Stimulated activated CD4-positive, alpha-beta T cell treated with anti-CD3 and anti-CD28 coated beads, Interleukin-1b, Interleukin-23, amount 100 ng/mL, for 24 hours (primary cell): ENCODE data around the gene RIPK4.
"Not testable (repeated sequence)": the region's sequence is repeated elsewhere in the genome, so short reads cannot be mapped to it uniquely, and the experiment has no call there.

Experiments used
- DNase-seq, 4 experiments: peaks; one replicate each; pipeline ENCODE4 v3.0.0-alpha.2; 2020; ENCODE audit warnings: low read depth in 4 of 4, low spot score in 1 of 4

The RIPK4 gene

DNA sequence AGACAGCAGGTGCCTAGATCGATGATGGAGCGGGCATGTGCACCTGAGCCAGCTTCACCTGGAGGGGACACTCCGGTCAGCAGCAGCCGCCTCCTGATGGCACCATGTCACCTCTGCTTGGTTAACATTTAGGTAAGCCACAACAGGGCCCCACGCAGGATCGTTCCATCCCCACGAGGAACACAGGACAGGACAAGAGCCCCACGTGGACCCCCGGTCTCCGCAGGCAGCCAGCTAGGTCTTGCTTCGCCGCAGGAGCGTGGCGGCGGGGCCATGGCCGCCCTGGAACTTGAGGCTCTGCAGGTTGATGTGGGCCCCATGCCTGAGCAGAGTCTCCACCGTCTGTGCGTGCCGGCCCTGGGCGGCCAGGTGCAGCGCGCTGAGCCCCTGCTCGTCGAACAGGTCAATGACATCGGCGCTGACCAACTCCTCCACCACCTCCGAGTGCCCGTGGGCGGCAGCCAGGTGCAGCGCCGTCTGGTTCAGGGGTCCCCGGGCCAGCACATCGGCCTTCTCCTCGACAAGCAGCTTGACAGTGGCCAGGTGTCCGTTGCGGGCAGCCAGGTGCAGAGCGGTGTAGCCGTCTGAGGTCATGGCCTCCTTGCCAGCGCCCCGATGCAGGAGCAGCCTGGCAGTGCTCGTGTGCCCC, 26.1 kb downstream of the RIPK4 start:
- no peak for DNase-seq

DNA sequence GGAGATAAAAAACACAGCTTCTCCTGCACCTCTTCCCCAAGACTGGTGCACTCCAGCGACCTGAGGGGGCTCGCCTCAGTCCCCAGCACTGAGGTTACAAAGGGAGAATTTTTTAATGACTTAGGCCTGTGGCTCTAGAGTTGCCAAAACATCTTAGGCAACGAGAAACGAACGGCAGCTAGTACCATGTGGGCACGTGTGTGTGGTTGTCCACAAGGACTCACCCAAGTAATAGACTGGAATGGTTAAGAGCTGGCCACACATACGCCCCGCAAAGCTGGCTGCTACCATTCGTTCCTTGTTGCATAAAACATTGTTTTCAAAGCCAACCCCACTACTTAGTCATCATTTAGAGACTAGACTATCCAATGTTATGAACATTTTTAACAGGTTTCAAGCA, 26.9 kb downstream of the RIPK4 start:
- no peak for DNase-seq

DNA sequence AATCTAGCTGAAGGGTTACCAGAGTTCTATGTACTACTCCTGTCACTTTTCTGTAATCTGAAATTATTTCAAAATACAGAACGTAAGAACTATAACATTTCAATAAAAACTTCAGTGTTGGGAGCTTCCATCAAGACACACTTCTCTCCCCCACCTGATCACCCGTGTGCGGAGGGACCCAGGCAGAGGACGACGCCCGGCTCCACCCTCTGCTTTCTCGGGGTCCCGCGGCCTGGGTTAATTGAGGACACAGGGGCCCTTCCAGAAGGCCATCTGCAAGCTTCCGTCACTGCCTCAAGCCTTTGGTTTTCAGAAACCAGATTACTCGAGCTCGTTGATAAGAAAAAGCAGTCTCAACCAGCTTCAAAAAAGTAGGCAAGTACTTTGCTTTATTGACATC, 27.8 kb downstream of the RIPK4 start:
- DNase-seq, result no peak

DNA sequence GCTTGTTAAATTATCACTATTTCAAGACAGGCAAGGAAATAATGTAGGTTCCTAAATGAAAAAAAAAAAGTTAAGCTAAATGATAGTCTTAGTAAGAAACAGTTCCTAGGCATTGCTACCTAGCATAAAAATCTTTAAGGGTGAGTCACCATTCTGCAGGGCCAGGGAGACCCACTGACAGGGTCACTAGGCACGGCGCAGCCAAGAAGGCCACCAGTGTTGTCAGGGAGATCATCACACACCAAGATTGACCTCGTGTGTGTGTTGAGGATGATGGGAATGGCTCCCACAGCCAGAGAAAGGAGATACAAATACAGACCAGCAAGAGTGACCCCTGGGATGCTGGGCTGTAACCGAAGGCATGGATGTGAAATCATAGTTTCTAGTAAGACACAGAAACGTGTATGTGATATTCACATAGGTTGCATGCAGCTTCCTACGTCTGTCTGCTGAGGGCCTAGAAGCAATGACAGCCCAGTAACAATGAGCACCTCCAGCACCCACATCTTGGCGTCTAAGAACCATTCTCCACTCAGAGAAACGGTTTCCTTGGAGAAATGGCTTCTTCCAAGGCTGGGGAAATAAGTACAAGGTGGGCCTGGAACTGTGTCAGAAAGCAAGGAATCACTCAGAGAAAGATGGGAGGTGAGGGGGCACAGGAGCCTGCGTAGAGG, 29.1 kb downstream of the RIPK4 start:
- no peak for DNase-seq

DNA sequence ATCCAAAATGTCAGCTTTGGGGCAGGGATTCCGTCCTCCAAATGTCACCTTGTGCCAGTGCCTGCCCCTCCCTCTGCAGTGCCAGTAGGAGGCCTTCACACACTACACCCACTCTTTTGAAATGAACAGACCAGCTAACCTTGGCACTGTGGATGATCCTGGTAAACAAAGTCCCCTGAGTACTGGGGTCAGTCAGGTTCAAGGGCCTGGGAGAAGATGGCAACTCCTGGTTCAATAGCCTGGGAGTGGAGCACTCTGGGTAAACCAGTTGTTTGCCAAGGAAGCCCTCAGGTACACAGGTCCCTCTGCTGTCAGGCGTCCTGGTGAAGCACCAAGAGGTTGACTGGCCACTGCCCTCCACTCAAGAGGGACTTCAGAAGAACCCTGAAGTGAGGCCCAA, 30.4 kb downstream of the RIPK4 start:
- no peak for DNase-seq

DNA sequence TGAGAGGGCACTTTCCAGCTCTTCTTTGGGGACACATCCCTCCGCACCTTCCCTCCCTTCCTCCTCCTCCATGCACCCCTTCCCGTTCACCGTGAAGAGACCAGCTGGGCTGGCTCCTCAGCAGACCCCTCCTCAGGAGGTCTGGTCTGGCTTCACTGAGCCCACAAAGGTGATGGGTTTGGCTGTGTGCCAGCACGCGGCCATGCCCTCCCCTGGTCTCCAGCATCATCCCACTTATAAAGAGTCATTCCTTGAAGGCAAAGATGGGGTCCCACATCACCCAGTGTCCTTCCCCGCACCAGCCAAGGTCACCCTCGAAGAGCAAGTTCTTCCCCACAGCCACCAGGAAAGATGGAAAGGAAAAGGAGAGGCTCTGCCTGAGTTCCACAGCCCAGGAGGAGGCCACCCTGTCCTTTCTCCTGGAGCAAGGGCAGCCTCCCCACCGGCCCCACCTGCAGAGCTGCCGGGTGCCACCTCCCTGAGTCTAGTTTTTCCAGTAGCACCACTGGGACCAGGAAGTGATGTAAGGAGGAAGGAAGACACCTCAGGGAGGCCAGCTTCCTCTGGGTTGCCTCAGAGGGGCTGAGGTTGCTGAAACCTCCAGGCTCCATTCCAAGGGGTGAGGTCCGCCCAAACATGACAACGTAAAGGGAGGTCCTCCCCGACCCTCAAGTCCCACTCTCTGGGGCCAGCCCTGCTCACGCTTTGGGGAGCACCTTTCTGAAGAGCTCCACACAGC, 32.7 kb downstream of the RIPK4 start:
- DNase-seq, result no peak

DNA sequence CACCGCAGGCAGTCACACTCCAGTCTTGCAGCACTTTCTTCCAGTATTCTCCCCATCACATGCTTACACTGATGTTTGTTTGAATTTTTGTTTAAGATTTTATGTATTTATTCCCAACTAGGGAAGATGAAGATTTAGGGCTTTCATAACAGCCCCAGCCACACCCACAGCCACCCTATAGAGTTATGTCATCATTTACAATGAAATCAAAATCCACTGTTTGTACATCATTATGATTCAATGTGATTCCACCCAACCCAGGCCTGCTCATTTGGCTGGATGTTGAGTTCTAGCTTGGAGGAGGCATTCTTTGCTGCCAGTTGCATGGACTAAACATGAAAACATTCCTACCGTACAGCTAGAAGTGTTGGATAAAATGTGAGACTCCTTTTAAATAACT, 35.8 kb downstream of the RIPK4 start:
- no peak for DNase-seq

DNA sequence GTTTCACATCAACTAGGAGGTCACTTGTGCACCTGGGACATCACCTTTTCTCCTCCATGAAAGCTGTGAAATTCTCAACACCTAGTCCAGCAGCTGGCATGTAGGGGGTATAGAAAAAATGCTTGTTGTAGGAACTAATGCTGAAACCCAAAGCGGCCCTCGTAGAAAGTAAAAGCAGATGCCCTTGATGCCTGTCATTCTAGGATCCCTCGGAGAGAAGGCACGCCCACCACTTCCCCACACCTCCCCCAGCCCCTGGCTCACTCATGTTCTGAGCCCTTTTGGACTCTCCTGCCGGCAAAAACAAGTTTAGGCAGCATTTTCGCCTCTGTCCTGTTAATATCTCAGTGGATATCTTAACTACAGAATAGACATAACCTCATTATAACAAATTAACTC, 36.5 kb downstream of the RIPK4 start:
- DNase-seq, result no peak

DNA sequence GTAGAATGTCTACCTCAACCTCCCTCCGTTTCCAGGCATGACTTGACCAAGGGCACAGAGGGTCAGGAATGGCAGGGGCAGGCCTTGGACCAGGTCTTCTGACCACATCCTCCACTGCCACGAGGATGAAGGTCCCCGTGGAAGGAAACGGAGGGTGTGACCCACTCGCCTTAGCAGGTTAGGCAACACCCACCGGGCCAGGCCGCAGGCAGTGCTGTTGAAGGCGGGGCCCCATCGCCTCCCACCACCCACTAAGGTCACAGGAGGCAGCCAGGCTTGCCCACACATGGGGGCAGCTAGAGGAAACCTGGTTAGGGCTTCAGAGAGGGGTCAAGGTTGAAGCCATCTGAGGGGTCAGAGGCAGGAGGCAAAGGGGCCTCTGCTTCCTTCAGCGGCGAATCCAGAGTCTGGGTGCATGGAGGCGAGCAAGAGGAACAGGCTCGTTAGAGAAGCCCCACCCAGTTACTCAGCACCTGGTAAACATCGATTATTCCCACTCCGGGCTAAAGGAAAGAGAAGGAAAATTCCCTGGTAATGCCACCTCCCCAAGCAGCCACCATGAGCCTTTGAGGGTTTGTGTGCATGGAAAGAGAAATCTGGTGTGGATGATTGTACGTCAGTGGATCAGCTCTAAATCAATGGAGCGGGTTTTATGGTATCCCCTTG, 37.0 kb downstream of the RIPK4 start:
- DNase-seq, result no peak

DNA sequence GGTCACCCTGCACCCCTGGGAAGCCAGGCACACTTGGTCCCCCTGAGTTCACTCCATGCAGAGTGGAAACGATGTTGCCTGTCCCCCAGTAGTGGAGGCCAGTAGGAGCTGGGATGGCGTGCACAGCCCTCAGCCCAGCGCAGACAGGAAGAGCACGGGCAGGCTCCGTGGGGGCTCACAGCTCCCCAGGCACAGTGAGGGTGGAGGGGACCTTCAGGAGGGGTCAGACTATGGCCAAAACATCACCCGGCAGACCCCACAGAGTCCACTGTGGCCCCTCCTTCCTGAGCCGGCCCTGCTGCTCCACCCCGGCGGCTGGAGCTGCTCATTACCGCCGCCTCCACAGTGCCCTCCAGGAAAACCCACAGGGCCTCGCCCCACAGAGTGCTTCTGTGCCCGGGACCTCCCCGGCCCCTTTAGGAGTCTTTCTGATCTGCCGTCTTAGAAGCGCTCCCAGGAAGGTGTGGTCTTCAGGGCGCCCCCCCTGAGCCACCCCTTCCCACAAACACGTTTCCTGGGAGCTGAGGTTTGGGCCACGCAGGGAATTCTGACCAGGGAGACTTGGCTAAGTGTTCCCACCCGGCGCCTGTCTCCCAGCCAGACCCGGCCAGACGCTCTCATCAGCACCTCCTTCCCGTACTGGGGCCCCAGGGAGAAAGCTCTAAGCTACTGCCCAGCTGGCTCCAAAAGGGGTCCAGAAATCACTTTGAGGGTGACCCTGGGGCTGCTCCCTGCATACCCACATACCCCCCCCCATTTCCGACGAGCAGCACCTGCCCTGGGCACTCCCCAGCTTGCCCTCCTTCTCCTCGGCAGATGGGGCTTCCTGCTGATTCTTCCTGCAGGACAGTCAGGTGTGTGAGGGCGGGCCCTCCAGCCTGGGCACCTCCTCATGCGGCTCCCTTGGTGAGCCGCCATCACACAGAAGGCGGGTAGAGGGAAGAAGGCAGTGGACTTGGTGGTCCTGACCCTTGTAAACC, 38.8 kb downstream of the RIPK4 start:
- no peak for DNase-seq

DNA sequence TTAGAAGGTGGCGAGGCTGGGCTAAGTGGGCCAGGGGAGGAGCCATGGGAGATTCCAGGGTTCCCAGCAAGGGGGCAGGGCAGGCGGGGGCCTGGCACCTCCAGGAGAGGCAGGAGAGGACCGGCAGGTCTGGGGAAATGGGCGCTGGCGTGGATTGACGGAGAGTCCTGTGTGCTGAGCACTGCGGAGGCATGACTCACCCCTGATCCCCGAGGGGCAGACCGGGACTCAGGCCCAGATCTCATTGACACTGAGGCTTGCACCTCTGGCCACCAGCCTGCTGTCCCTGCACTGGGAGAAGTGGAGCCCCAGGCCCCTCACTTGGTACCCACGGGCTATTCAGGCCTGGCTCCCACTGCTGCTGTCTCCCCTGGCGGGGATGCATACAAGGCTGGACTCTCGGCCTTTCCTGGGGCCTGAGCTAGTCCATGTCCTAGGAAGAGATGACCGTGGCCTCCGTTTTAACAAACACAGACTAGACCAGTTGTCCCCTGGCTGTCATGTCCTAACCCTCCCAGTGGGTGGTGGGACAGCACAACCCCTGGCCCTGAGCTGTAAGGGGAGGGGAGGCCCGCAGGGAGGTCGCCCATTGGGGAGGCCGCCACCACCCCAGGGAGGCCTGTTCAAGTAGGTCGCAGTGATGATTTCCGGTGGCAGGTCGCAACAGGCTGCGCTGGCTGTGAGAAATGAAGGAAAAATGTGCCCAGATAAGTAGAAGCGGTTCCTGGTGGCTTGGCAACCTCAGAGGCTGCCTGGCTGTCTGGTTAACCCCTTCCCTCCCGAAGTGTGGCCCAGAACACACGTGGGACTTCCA, 39.7 kb downstream of the RIPK4 start:
- DNase-seq, result no peak

DNA sequence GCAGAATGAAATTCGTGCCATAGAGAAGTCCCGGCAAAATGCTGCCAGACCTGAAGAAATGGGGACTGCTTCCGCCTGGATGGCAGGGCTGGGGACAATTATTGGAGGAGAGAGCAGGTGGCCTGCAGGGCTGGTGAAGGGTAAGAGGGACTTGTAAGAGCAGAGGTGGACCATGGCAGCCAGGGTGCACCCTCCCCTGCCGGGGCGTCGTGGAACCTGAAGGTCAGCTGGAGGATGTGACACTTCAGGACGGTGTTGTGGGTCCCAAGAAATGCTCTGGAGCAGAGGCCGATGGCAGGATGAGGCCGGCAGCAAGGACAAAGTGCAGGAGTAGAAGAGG, 40.3 kb downstream of the RIPK4 start:
- DNase-seq, result no peak

DNA sequence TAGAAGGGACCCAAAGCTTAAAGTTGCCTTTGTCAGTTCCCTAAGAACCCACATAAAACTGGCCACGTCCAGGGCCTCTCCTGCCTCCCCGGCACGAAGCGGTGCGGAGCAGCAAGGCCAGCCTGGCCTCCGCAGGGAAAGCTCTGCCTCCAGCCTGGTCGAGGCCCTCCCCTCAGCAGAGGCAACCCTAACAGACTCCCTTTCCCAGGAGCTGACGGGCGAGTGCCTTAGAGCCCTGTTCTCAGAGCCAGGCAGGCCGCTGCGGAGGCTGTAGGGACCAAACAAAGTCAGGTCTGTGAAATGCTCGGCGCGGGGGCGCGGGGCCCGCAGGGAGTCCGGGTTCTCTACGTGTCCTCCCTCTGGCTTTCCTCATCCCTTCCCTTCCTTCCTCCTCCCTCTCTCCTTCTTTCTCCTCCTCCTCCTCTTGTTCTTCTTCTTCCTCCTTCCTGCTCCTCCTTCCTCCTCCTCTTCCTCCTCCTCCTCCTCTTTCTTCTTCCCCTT, 40.7 kb downstream of the RIPK4 start:
- no peak for DNase-seq

DNA sequence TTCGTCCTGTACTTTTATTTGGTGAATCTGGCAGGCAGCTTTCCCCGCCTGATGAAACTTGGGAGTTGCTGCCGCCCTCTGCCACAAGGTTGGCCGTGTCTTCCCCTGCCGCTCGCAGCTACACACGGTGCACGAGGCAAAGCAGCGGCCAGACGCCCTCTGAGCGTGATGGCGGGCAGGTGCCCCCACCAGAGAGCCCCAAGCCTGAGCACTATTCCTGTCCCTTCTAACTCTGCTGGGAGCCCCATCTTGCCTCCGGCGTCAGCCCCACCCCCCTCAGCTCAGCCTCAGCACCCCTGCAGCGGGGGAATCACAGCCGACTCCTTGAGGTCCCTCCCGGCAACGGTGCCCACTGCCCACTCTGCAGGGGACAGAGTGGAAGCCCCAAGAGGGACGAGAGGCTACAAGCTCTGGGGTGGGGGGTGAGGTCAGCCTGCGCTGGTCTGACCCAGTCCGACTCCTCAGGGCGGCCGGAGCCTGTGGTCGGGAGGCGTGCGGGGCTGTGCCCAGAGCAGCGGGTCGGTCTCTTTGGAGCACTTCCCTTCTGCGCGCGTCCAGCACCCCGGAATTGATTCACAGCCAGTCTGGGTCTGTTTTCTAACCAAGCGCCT, 41.3 kb downstream of the RIPK4 start:
- no peak for DNase-seq

DNA sequence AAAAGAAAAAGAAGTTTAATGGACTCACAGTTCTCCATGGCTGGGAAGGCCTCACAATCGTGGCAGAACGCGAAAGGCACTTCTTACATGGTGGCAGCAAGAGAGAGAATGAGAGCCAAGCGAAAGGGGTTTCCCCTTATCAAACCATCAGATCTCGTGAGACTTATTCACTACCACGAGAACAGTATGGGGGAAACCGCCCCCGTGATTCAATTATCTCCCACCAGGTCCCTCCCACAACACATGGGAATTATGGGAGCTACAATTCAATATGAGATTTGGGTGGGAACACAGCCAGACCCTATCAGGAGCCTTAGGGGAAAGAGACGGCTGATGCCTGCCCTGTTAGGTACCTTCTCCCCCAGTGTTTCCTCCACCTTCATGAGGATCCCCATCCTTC, 43.0 kb downstream of the RIPK4 start:
- DNase-seq, result not testable (repeated sequence)

DNA sequence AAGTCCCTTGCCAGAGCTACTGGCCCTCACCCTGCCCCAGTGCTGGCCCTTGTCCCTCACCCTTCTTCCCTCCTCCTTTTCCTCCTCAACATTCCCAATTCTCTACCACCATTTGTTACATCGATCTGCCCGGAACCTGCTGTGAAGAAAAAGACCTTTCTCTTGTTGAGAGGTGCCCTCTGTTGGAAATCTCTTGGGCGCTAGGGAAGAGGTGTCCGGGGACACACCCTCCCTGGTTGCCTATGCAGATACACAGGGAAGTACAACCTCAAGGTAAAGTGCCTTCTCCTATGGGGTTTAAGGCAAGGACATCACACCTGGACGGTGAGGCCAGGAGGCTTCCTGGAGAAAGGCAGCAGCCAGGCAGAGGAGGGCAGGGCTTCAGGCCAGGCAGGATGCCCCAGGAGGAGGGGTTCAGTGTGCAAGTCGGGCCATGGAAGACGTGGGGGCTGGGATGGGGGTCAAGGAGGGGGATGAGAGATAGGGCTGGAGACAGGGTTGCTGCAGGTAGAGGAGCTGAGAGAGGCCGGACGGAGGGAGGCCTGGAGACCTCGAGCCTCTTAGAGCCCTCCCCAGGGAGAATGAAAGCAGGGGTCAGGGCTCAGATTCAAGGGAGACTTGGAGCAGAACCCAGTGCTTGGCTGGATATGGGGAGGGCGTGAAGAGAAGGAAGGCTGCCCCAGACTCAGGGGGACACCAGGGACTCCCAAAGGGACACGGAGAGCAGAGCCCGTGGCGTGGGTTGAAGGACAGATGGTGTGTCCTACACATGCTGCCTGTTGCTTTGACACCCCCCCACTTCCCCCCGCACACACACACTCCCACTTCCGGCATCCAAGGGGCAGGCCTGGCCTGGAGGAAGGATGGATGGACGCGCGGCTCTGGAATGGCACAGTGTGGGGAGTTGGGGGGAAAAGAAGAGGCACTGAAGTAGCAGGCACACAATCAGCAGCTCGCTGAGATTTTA, 44.5 kb downstream of the RIPK4 start:
- DNase-seq, result no peak

DNA sequence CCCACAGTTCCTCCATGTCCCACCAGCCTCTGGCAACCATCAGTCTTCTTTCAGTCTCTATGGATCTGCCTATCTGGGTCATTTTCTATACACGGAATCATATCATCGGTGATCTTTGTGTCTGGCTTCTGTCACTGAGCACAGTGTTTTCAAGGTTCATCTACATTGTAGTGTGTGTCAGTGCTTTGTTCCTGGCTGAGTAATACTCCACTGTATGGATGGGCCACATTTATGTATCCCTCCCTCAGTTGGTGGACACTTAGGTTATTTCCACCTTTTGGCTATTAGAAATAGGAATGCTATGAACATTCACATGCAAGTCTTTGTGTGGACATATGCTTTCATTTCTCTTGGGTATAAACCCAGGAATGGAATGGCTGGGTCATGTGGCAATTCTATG, 46.6 kb downstream of the RIPK4 start:
- no peak for DNase-seq

DNA sequence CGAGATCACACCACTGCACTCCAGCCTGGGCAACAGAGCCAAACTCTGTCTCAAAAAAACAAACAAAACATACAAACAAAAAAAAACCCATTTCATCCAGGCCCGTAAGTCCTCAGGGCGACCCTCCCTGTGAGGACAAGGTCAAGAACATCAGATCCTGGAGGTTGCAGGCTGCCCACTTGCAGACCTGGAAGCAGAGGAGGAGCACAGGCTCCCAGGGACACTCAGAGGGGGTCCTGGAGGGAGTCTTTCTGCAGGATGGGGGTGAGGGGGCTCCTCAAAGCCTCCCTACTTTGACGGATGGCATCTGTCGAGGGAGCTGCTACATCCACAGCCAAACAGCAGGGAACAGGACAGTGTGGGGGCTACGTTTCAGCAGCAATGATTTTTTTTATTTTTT, 47.2 kb downstream of the RIPK4 start:
- DNase-seq, result no peak
